PC-3 (cell line): ENCODE results near the gene PERP. TPM values are rescaled to one million over a fixed set of nuclear protein-coding genes. Genes with fewer than 3 reads are reported as not detected.
A peak's percentile ranks its signal among the peaks of the same experiment; 100 is the strongest.

Source experiments
- ATAC-seq: fragments of 200-7000 bp; cut with Tn5 transposase; 2 replicates; pipeline ENCODE4 v1.9.1; 2020; ENCODE audit warnings: mild to moderate bottlenecking, moderate library complexity
- BruUV-seq: library from RNA; stranded (reverse); fragments of 400-500 nt; replicated peaks from 2 replicates; lab custom pipeline; 2021; lab: Mats Ljungman, UMichigan
- CTCF ChIA-PET: fragments of 300-600 bp; sonication (Branson Sonifier 250); formaldehyde crosslinking; loops from one replicate; lab custom pipeline; 2022; ENCODE audit warnings: antibody characterized with exemption; lab: Charles Lee
- POLR2A ChIA-PET: fragments of 300-600 bp; sonication (Branson Sonifier 250); formaldehyde crosslinking; loops from one replicate; lab custom pipeline; 2022; ENCODE audit warnings: antibody characterized with exemption; ENCODE audit not compliant: unreplicated experiment; lab: Charles Lee
- DNase-seq: peaks from one replicate; pipeline ENCODE4 v3.0.0-alpha.2; 2015
- H2AFZ ChIP-seq: fragments of 300-600 bp; sonication (generic); 2 replicates; pipeline ENCODE4 v1.6.0; 2016; ENCODE audit warnings: antibody characterized with exemption, low read length
- H3F3A ChIP-seq: fragments of 300-600 bp; sonication (generic); one replicate; pipeline ENCODE4 v1.6.0; 2017; ENCODE audit warnings: antibody characterized with exemption, low read length, control low read depth, mild to moderate bottlenecking; ENCODE audit not compliant: unreplicated experiment
- H3K27ac ChIP-seq: fragments of 300-600 bp; sonication (generic); 2 replicates; pipeline ENCODE4 v1.5.1; 2016; ENCODE audit warnings: mild to moderate bottlenecking, low read length
- H3K27me3 ChIP-seq: fragments of 300-600 bp; sonication (generic); 2 replicates; pipeline ENCODE4 v1.6.1; 2016; ENCODE audit warnings: low read length, mixed read lengths
- H3K36me3 ChIP-seq: fragments of 300-600 bp; sonication (generic); 2 replicates; pipeline ENCODE4 v1.6.1; 2016; ENCODE audit warnings: low read depth, mixed run types, low read length, mixed read lengths
- H3K4me1 ChIP-seq: fragments of 300-600 bp; sonication (generic); 2 replicates; pipeline ENCODE4 v1.5.1; 2016; ENCODE audit warnings: low read length; ENCODE audit not compliant: insufficient read depth
- H3K4me2 ChIP-seq: fragments of 300-600 bp; sonication (generic); 2 replicates; pipeline ENCODE4 v1.6.0; 2016; ENCODE audit warnings: low read length
- H3K4me3 ChIP-seq: fragments of 300-600 bp; sonication (generic); 2 replicates; pipeline ENCODE4 v1.5.1; 2016; ENCODE audit warnings: mild to moderate bottlenecking, low read length, mixed read lengths
- H3K79me2 ChIP-seq: fragments of 300-600 bp; sonication (generic); 2 replicates; pipeline ENCODE4 v1.6.1; 2017; ENCODE audit warnings: low read length, mixed read lengths
- H3K9ac ChIP-seq: fragments of 300-600 bp; sonication (generic); 2 replicates; pipeline ENCODE4 v1.6.0; 2016; ENCODE audit warnings: mild to moderate bottlenecking, low read length
- H3K9me2 ChIP-seq: fragments of 300-600 bp; sonication (generic); replicated peaks from 2 replicates; pipeline ENCODE4 v1.6.1; 2016; ENCODE audit warnings: mixed run types, low read length, mixed read lengths
- H3K9me3 ChIP-seq: fragments of 300-600 bp; sonication (generic); 2 replicates; pipeline ENCODE4 v1.6.1; 2016; ENCODE audit warnings: low read length, mixed read lengths
- H4K20me1 ChIP-seq: fragments of 300-600 bp; sonication (generic); 2 replicates; pipeline ENCODE4 v1.6.1; 2016; ENCODE audit warnings: low read length, mixed read lengths
- CTCF ChIP-seq: fragments of 300-600 bp; sonication (generic); conservative IDR thresholded peaks from 2 replicates; pipeline ENCODE4 v1.5.1; 2017; ENCODE audit warnings: antibody characterized with exemption, low read depth, mild to moderate bottlenecking, low read length
- EZH2 ChIP-seq: fragments of 300-600 bp; sonication (generic); IDR thresholded peaks from one replicate; pipeline ENCODE4 v1.6.1; 2017; ENCODE audit warnings: antibody characterized with exemption, mild to moderate bottlenecking, low read length; ENCODE audit not compliant: unreplicated experiment
- EZH2phosphoT487 ChIP-seq: fragments of 300-600 bp; sonication (generic); IDR thresholded peaks from 2 replicates; pipeline ENCODE4 v1.6.1; 2018; ENCODE audit warnings: mild to moderate bottlenecking, antibody characterized with exemption, low read length, borderline replicate concordance
- intact Hi-C: fragments of 100-400 bp; cut with micrococcal nuclease; formaldehyde crosslinking; loops from 2 replicates; pipeline ENCODE4 v1.9.0; 2023
- total RNA-seq: library from RNA; depleted of rRNA; stranded (reverse); fragments of >200 nt; gene quantifications from 2 replicates; pipeline ENCODE4 v1.2.3, GENCODE V29; 2014

The PERP gene
- total RNA-seq, 1 experiment from 2014 or later: 50.3 TPM

- Histone ChIP-seq H3K27ac (no peak overlapping the region), H3K27me3 (no peaks in the 10 kb centered on the region), H3K4me3 (no peak overlapping the region), H3K4me1 (0 out of 2 replicates have a peak, but pooled peaks cover 4% of the 10 kb centered on the region), H3F3A (no peaks in the 10 kb centered on the region), H2AFZ (peak overlapping the region; percentile 53; the same call in 1 of the 2 replicates), H3K79me2 (no peaks in the 10 kb centered on the region), H3K4me2 (no peak overlapping the region), H3K9me2 (no peaks in the 10 kb centered on the region), H4K20me1 (no peaks in the 10 kb centered on the region), H3K9me3 (no peaks in the 10 kb centered on the region), H3K9ac (no peak overlapping the region), H3K36me3 (no peaks in the 10 kb centered on the region)
- CTCF ChIA-PET: interaction anchor here (0.8 to 1.2 kb wide), 2 partner anchors 169 to 293 kb away, joined by 3 to 6 read pairs; no protein-coding TSS in a partner anchor
- BruUV-seq: no TSS peak
- intact Hi-C loops: loop anchor here (2.0 to 5.0 kb wide), 5 partner anchors 171 to 651 kb away; no protein-coding TSS in a partner anchor
- TF ChIP-seq EZH2phosphoT487: no peak
- no peak for TF ChIP-seq CTCF
- TF ChIP-seq EZH2: no peak
- DNase-seq: no peak
- no peak for ATAC-seq
- POLR2A ChIA-PET: no interaction called here
Observed at GRCh38 chr6:138116661-138116999, 9.4 kb upstream of the PERP start.

- intact Hi-C loops: loop anchor here (2.0 to 5.0 kb wide), 5 partner anchors 171 to 651 kb away; no protein-coding TSS in a partner anchor
- ATAC-seq (peak; percentile 73), DNase-seq (peak; percentile 77)
- Histone ChIP-seq H4K20me1 (no peaks in the 10 kb centered on the region), H3K9me3 (no peaks in the 10 kb centered on the region), H3K27ac (no peak overlapping the region), H3K9me2 (no peaks in the 10 kb centered on the region), H3K79me2 (no peaks in the 10 kb centered on the region), H3K4me1 (0 out of 2 replicates have a peak, but pooled peaks cover 4% of the 10 kb centered on the region), H3K9ac (no peak overlapping the region), H3K36me3 (no peaks in the 10 kb centered on the region), H3F3A (no peaks in the 10 kb centered on the region), H3K4me2 (peak overlapping the region; percentile 45; the same call in 1 of the 2 replicates), H3K27me3 (no peaks in the 10 kb centered on the region), H3K4me3 (no peak overlapping the region), H2AFZ (peak overlapping the region; percentile 53; the same call in 1 of the 2 replicates)
- BruUV-seq: no TSS peak
- ChIA-PET CTCF (interaction anchor here (0.6 to 1.2 kb wide), 6 partner anchors 145 to 402 kb away, joined by 3 to 8 read pairs (median 4); no protein-coding TSS in a partner anchor), POLR2A (no interaction called here)
- TF ChIP-seq EZH2: no peak
- peak; percentile 70 for TF ChIP-seq CTCF
- TF ChIP-seq EZH2phosphoT487: no peak
Observed at GRCh38 chr6:138115877-138116660, 8.8 kb upstream of the PERP start.
